Thoracic aorta (tissue), 2 donors: Measurements from ENCODE around the gene IL17RA. TPM values are rescaled to one million over a fixed set of nuclear protein-coding genes. Genes with fewer than 3 reads are reported as not detected.

Experiments
- ATAC-seq: fragments of 150-250 bp; one replicate; pipeline ENCODE4 v1.8.0; 2017; ENCODE audit warnings: low read depth; ENCODE audit not compliant: insufficient number of reproducible peaks, low FRiP score
- DNase-seq: peaks from one replicate; pipeline ENCODE4 v3.0.0-alpha.2; 2020; ENCODE audit warnings: low spot score
- H3K27ac ChIP-seq, 2 donors: fragments of 200-600 bp; sonication (generic); 1 replicate in 1 of 2; 2 replicates in 1 of 2; pipeline ENCODE4 v1.5.1; 2016; ENCODE audit warnings: mild to moderate bottlenecking in 2 of 2, moderate library complexity in 2 of 2
- H3K27me3 ChIP-seq: fragments of 200-600 bp; sonication (generic); replicated peaks from 2 replicates; pipeline ENCODE4 v1.6.0; 2016; ENCODE audit warnings: mild to moderate bottlenecking; ENCODE audit not compliant: insufficient read depth
- H3K36me3 ChIP-seq: fragments of 200-600 bp; sonication (generic); one replicate; pipeline ENCODE4 v1.5.1; 2016
- H3K4me1 ChIP-seq, 2 donors: fragments of 200-600 bp; sonication (generic); 1 replicate in 1 of 2; 2 replicates in 1 of 2; pipeline versions ENCODE4 v1.5.1 to v1.6.0; 2016; ENCODE audit warnings: low read depth in 2 of 2, mild to moderate bottlenecking in 1 of 2; ENCODE audit not compliant: control insufficient read depth in 1 of 2
- H3K4me3 ChIP-seq: fragments of 200-600 bp; sonication (generic); 2 replicates; pipeline ENCODE4 v1.5.1; 2016; ENCODE audit warnings: mild to moderate bottlenecking
- H3K9me3 ChIP-seq: fragments of 200-600 bp; sonication (generic); 2 replicates; pipeline ENCODE4 v1.5.1; 2016
- CTCF ChIP-seq: fragments of 200-600 bp; sonication (generic); IDR thresholded peaks from one replicate; pipeline ENCODE4 v1.5.1; 2019; ENCODE audit warnings: antibody characterized with exemption
- total RNA-seq, 2 donors: library from RNA; depleted of rRNA; stranded (reverse); fragments of >200 nt; gene quantifications; one replicate each; pipeline versions ENCODE4 v1.1.0 to v1.2.3, GENCODE V29; 2016

IL17RA gene
- total RNA-seq, 2 donors from 2014 or later, result 28.4 to 34.1 TPM

- H3K36me3 ChIP-seq, result no peaks in the 10 kb centered on the region
- ATAC-seq (no peak), DNase-seq (no peak)
- peak within 1 kb of the TSS; percentile 74 for H3K4me3 ChIP-seq
- H3K9me3 ChIP-seq, result no peaks in the 10 kb centered on the region
- H3K4me1 ChIP-seq, result peaks cover 5 to 8% of the 10 kb centered on the region in 2 donors
- H3K27ac ChIP-seq, result no peak within 1 kb of the TSS
- no peak for TF ChIP-seq CTCF
- peaks cover 12% of the 10 kb centered on the region for H3K27me3 ChIP-seq
Observed at GRCh38 chr22:17121233-17122195, 36.7 kb downstream of the IL17RA start, which contains the start of gene TMEM121B. TSS of gene TMEM121B (minus strand) at chr22:17121360. CDS start at chr22:17121127, 233 bp downstream.

- Histone ChIP-seq H3K27me3 (no peaks in the 10 kb centered on the region), H3K27ac (no peak overlapping the region), H3K36me3 (no peaks in the 10 kb centered on the region), H3K4me1 (no peaks in the 10 kb centered on the region), H3K9me3 (no peaks in the 10 kb centered on the region), H3K4me3 (no peak overlapping the region)
- no peak for ATAC-seq
- TF ChIP-seq CTCF, result no peak
- no peak for DNase-seq
Observed at GRCh38 chr22:17130199-17130598, 45.4 kb downstream of the IL17RA start.

GRCh38 chr22:17131686-17132085 is 46.9 kb downstream of the IL17RA start:
- no peak for TF ChIP-seq CTCF
- ATAC-seq (no peak), DNase-seq (no peak)
- no peaks in the 10 kb centered on the region for H3K27me3 ChIP-seq
- no peaks in the 10 kb centered on the region for H3K36me3 ChIP-seq
- H3K4me1 ChIP-seq, result no peaks in the 10 kb centered on the region
- no peak overlapping the region for H3K27ac ChIP-seq
- no peak overlapping the region for H3K4me3 ChIP-seq
- H3K9me3 ChIP-seq, result no peaks in the 10 kb centered on the region

- no peak for TF ChIP-seq CTCF
- no peaks in the 10 kb centered on the region for H3K36me3 ChIP-seq
- H3K4me1 ChIP-seq, result no peaks in the 10 kb centered on the region
- no peak overlapping the region for H3K27ac ChIP-seq
- DNase-seq (no peak), ATAC-seq (no peak)
- H3K9me3 ChIP-seq, result no peaks in the 10 kb centered on the region
- H3K27me3 ChIP-seq, result no peaks in the 10 kb centered on the region
- H3K4me3 ChIP-seq, result no peak overlapping the region
Observed at GRCh38 chr22:17132112-17132511, 47.3 kb downstream of the IL17RA start.

- ATAC-seq, result no peak
- no peak for DNase-seq
- H3K4me3 ChIP-seq, result no peak overlapping the region
Observed at GRCh38 chr22:17133137-17133536, 48.3 kb downstream of the IL17RA start.

More at GRCh38 chr22:17133137-17133536, 48.3 kb downstream of the IL17RA start:
- peaks cover 4% of the 10 kb centered on the region for H3K36me3 ChIP-seq
- no peak for TF ChIP-seq CTCF
- H3K4me1 ChIP-seq, result no peaks in the 10 kb centered on the region
- no peaks in the 10 kb centered on the region for H3K27me3 ChIP-seq
- H3K27ac ChIP-seq, result no peak overlapping the region
- no peaks in the 10 kb centered on the region for H3K9me3 ChIP-seq
